ENCODE results near the gene KIF3A.

DNA sequence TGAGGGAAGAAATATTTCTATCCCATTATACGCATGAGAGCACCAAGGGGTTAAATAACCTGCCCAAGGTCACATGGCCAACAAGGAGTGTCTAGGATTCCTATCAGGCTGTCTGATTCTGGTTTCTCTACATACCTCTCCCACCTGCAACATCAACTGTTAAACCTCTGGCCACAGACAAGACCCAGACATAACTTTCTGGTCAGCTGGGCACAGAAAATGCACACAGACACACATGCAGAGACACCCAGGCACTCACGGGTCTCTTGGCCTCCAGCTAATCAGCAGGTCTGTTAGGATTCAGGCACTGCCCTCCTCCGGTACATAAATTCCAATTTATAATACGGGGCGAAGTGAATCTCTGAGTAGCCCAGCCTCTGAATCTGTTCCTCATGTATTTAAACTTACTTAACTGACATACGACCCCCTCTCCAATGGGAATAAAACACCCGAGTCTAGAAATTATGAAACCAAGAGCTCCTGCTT, 38.2 kb upstream of the KIF3A start:
- TF ChIP-seq CTCF (conservative IDR thresholded peaks at IDR 0.05) (no peak), ZFX (IDR thresholded peaks at IDR 0.05) (no peak)
